GM21390 (cell line): ENCODE results near the gene NNT.
A peak's percentile ranks its signal among the peaks of the same experiment; 100 is the strongest.
"Not testable (repeated sequence)": the region's sequence is repeated elsewhere in the genome, so short reads cannot be mapped to it uniquely, and the experiment has no call there.

ENCODE experiments used
- ATAC-seq: cut with Tn5 transposase; IDR thresholded peaks from one replicate; pipeline ENCODE4 v1.9.1; 2021; ENCODE audit not compliant: unreplicated experiment

The NNT gene

DNA sequence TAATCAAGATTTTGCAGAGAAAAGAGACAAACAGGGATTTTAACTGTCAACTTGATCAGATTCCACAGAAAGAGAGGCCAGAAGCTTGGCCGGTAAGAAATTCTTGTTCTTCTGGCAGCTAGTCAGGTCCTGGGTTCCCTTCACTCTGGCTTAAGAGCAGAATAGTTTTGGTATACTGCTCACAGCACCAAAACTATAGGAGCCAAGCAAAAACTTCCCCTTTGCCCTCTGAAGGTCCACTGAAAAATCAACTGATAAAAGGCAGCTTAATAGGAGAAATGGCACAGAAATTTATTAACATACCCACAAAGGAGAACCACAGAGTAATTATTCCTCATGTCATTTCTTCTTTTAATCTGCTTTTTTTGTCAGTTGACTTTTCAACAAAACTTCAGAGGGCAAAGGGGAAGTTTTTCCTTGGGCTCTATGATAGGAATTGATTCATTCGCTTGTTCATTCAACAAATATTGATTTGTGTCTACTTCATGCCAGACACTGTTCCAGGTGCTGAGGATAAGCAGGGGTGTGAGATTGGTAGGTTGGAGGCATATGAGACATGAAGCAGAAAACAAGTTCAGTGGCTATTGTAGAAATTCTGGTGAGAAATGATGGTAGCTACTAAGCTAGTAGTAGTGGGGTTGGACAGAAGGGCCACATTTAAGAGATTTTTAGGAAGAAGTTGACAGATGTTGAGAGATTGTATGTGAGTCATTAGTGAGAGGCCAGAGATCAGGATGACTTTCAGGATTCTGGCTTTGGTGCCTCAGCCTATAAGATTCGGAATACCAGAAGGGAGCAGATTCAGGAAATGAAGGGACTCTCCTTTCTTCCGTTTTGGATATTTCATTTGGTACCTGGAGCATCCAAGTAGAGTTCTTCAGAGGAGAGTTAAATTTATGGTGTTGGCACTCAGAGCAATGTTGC is 20.6 kb upstream of the NNT start:
- no peak for ATAC-seq

DNA sequence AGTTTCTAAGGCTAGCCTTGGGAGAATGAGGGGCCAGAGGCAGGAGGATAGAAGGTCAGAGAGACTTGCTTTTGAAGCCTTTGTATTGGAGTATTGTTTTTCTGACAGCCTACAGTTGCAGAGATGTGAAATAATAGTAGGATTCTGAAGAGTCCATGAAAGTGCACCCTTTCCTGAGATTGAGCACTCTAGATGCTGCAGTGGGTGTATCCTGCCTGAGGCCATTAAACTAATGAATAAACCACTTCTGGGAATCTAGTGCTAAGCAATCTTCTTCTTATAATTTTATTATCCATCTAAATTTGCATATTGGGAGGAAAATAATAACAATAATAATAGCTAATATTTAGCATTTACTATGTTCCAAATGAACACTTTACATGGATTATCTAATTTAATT is 19.3 kb upstream of the NNT start:
- ATAC-seq, result no peak

DNA sequence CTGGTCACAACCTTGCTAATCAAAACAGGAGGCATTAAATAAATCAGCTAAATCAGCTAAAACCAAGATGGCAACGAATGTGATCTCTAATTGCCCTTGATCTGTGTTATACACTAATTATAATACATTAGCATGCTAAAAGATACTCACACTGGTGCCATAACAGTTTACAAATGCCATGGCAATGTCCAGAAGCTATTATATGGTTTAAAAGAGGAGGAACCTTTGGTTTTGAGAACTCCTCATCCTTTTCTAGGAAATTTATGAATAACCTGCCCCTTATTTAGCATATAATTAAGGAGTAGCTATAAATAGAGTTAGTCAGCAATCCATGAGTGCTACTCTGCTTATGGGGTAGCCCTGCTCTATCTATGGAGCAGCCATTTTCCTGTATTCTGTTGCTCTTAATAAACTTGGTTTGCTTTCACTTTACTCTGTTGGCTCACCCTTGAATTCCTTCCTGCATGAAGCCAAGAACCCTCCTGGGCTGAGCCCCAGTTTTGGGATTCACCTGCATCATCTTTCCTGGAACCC is 18.7 kb upstream of the NNT start:
- ATAC-seq, result no peak

DNA sequence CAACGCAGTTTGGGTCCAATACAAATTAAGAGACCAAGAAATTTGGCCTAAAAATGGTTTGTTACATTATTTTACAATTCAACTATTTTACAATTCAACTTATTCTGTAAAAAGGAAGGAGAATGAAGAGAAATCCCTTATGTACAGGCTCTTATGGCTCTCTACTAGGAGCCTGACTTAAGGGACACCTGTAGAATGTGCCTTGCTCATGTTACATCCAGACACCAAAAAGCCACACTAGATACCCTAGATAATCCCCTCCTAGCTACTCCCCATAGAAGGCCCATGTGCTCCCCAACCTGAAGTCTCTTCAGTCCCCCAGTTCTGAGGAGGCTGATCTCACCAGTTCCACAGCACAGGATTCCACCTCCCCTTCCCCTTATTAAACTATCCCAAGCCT is 14.1 kb upstream of the NNT start:
- ATAC-seq, result no peak

DNA sequence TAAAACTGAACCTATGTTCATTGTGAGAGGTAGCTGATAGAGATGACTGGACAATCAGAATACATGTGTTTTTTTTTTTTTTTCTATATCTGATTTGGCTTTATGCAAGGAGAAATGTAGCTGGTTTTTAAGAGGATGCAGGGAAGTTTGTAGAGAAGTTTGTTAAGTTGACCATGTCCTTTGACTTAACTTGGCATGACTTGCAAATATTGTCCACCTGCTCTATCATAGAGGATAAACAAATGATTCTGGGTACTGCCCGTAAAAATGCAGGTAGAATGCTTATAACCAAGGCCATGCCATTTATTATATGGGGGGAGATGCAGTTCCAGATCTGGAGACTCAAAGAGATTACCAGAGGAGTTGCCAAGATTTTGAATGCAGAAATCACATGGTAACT is 13.7 kb upstream of the NNT start:
- ATAC-seq, result no peak

DNA sequence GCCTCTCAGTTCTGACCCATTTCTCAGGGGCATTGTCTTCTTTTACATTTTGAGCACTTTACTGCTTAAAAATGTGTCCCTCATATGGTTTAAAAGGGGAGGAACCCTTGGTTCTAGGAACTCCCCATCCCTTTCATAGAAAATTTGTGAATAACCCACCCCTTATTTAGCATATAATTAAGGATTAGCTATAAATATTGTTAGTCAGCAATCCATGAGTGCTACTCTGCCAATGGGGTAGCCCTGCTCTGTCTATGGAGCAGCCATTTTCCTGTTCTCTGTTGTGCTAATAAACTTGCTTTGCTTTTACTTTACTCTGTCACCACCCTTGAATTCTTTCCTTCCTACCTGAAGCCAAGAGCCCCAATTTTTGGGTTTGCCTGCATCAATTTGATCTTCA is 12.3 kb upstream of the NNT start:
- no peak for ATAC-seq

DNA sequence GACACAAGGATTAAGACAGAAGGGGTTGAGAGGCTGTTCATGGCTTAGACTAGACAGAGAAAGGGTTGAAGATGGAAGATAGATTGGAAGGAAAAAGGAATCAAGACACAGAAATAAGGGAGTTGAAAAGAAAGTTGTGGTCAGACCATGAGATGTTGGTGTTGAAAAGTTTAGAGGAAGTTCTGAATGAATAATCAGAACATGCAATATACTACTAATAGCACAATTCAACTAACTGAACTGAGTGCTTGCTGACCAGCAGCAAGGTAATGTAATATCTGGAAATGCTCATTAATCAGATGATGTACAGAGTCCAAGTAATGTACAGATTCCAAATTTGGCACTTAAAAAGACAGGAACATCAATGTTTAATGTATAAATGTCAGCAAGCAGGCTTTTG is 10.6 kb upstream of the NNT start:
- no peak for ATAC-seq

DNA sequence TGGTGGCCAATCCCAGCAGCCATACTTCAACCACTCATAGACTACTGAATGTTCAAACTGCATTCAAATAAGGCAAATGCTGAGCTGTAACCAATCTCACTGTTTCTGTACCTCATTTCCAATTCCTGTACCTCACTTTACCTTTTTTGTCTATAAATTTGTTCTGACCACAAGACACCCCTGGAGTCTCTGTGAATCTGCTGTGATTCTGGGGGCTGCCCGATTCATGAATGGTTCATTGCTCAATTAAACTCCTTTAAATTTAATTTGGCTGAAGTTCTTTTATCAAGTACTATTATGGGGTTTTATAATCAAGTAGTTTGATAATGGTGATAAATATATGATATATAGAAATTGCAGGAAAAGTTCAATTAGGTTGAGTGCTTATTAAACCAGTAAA is 4.1 kb upstream of the NNT start:
- ATAC-seq, result not testable (repeated sequence)

DNA sequence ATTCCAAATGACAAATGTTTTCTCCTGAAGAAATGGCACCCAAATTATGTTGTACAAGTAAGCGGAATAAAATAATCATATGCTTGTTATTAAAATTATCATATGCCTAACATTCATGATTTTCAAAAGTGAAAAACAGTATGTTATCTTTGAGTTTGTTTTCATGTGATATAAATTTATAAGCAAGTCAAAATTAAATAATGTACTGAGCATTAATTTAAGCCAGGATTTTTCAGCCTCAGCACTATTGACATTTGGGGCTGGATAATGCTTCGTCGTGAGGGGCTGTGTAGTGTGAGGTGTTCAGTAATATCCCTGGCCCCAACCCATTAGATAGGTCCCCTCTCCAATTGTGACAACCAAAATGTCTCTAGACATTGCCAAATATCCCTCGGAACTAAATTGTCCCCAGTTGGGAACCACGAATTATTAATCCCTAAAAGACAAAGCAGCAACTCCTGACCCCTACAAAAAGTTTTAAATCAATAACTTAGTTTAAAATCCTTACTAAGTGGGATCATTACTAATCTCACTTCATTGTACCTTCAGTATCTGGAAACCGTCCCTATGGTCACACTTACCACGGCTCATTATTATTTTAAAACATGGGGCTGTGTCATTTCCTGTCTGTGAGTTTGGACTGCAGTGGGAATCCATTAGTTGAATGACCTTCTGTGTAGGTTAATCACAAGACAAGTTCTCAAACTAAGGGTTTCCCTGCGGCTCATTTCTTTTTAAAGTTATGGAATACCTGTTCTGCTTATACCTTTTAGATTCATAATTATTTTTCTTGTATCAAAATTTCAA is 1.3 kb upstream of the NNT start:
- peak; percentile 29 for ATAC-seq

DNA sequence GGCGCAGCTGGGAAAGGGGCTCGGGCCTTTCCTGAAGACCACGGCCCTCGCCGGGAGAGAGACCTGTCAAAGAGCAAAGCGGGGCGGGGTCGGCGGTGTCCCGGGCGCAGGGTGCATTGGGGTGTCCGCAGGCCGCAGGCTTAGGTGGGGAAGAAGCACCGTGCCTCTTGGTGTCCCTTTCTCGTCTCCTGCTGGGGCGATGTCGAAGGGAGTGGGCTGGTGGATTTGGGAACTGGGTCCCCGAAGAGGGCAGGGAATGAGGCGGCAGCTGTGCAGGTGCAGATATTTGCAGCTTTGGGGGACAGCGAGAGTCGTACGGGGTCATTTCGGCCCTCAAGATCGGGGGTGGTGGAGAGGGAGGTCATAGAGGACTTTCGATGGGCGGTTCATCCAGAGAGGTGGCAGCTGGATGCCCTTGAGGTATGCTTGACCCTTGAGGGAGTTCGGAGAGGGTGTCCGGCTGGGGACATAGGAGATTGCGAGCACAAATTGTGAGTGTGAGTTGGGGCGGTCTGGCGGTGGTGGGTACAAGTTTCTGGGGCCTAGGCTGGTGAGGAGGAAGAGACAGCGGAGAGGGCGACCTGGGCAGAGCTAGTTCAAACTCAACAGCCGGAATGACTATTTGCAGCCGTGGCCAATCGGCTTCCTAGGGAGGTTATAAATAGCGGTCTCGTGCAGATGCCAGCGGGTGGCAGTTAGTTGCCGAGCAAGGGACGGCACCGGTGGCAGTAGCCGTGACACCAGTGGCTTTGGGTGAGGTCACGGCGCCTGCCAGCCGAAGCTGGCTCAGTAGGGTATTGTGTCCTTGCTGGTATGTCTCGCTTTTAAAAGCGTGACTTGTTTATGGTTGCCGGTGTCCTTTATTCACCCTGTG is 601 bp downstream of the NNT start:
- peak; percentile 42 for ATAC-seq

DNA sequence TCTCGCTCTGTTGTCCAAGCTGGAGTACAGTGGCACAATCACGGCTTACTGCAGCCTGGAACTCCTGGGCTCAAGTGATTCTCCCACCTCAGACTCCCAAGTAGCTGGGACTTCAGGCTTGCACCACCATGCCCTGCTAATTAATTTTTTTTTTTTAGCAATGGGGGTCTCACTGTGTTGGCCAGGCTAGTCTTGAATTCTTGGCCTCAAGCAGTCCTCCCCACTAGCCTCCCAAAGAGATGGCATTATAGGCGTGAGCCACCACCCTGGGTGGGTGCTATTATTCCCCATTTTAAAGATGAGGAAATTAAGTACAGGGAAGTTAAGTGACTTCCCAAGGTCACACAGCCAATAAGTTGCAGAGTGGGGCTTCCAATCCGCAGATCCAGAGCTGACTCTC is 1.7 kb downstream of the NNT start:
- no peak for ATAC-seq

DNA sequence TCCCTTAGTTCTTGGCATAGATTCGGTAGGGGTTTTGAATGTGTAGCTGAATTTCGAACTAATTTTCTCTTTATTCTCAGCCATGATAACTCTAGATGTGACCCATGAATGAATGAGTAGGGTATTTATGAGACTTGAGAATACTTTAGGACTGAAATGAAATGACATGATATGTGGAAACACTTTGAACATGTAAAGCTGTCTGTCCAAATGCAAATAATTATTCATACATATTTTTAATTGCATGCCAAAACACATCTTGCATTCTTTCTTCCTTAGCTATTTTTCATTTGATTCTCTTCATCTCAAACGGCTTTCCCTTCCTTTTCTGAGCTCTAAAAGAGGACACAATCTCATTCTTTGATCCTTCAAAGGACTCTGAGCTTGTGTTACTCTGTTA is 3.4 kb downstream of the NNT start:
- ATAC-seq, result no peak

DNA sequence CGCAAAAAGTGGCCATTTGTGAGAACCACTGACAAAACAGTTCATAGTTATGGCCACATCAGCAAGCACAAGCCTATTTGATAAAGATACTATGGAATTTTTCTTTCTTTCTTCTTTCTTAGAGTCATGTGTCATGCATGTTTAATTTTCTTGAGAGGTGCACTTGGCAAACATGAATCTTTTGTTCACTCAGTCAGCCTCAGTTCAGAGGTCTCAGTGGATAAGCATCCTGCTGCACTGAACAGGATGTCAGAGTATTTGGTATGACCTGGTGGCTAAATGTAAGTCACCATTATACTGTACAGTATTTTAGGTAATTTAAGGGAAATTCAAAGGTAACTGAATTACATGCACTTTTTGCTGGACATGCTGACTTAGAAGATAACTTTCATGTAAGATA is 5.4 kb downstream of the NNT start:
- no peak for ATAC-seq

DNA sequence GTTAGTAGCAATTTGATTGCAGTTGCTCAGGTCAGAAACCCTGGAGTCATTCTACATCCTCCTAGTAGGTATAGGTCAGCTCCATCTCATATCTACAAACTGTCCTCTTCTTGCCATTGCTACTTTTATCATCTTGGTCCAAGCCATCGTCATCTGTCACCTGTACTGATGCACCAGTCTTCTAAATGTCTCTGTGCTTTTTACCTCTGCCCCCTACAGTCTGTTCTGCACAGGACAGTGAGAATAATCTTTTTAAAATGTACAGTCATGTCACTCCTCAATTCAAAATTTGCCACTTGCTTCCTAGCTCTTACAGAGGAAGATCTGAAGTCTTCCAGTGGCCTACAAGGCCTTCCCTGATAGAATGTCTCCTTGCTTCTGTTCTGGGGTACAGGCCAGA is 6.8 kb downstream of the NNT start:
- ATAC-seq, result peak; percentile 87

DNA sequence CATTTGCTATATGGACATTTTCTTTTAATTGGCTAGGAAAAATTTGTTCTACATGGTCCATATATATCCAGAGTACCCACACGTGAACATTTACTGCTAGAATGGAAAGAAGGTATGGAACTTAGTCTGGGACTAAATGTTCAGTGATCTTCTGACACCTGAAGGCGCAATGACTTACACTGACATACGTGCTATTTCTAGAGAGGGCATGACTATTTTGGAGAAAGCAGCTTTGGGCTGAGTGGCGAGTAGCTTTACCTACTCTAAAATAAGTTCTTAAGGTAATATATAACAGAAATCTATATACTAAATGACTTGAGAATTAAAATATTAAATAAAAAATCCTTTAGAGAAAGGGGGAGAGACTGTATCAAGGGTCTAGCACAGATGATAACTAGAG is 10.4 kb downstream of the NNT start:
- no peak for ATAC-seq

DNA sequence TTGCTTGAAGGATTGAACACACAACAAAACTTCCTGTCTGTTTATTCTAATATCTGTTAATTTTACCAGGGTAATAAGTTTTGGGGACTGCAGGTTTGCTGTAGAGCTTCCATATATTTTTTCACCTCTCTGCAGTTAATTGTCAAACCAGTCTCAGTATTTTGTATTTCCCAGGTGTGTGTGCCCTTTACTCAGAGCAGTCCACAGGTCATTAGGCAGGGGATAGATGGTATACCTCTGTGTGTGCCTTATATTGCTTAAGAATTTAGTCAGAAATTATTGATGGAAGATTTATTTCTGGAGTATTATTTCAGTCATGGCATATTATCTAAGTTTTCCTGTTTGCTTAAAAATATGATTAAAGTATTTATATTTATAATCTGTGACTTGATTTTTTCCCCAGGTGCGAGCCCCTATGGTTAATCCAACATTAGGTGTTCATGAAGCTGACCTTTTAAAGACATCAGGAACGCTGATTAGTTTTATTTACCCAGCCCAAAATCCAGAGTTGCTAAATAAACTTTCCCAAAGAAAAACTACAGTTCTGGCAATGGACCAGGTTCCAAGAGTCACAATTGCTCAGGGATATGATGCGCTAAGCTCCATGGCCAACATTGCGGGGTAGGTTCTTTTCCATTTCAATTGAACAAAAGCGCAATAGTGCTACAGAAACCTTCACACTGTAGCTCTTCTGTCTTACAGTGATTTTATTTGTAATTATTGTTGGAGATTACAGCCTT is 12.6 kb downstream of the NNT start:
- ATAC-seq, result no peak

DNA sequence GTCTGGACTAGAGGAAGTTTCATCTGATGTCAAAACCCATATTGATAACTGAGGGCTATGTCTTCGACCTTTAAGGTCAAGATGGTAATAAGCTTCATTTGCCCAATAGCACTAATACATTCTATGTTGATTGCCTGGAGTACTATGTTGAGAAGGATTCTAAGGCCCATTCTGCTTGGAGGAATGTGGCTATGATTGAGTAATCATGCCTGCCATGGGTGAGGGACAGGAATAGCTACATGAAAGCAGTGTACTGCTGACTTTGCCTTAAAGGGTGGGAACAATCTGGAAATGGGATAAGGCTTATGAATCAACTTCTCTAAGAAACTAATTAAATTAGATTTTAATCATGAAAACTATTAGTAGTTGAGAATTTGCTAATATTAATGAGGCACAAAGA is 13.6 kb downstream of the NNT start:
- ATAC-seq, result no peak

DNA sequence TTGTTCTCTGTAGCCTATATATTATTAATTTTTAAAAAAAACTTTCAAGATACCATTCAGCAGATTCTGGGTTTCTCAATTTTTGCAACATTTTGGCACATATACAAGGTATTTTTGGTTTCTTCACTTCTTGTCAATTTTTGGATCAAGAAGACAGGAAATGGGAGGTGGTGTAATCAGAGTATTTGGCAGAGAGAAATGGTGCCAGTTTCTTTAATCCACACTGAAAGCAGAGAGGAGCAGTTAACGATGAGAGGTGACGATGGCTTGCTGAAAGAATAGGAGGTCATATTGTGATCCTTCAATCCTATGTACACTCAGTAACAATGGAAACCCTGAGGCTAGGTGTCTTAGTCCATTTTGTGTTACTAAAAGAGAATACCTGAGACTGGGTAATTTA is 16.4 kb downstream of the NNT start:
- ATAC-seq, result no peak

DNA sequence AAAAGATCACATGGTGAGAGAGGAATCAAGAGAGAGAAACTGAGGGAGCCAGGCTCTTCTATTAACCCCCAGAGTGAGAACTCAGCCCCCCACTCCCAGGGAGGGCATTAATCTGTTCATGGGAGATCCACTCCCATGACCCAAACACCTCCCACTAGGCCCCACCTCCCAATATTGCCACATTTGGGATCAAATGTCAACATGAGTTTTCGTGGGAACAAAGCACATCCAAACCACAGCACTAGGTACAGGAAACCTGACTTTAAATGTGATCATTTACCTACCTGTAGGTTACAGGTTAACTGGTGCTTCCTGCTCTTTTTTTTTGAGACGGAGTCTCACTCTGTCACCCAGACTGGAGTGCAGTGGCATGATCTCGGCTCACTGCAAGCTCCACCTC is 16.9 kb downstream of the NNT start:
- ATAC-seq, result no peak

DNA sequence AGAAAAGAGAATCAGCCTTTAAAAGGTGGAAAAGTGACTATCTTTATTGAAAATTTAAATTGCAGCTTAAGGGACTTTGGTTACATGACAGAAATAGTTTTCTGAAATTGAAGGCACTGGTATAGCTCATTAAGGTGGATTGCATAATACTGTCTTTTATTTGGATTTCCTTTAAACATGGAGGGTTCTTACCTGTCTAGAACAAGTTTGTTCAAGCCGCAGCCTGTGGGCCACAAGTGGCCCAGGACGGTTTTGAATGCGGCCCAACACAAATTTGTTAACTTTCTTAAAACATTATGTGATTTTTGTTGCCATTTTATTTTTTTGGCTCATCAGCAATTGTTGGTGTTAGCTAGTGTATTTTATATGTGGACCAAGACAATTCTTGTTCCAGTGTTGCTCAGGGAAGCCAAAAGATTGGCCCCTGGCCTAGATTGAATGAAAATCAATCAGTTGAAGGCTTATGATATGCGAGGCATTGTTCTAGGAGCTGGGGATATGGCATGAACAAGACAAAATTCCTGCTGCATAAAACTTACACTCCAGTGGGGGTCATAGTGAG is 18.0 kb downstream of the NNT start:
- no peak for ATAC-seq
